Measurements from ENCODE around the gene ITSN1.

GRCh38 chr21:33924766-33925100 lies 282.4 kb downstream of the ITSN1 start:
- TF ChIP-seq, protein P1, sequence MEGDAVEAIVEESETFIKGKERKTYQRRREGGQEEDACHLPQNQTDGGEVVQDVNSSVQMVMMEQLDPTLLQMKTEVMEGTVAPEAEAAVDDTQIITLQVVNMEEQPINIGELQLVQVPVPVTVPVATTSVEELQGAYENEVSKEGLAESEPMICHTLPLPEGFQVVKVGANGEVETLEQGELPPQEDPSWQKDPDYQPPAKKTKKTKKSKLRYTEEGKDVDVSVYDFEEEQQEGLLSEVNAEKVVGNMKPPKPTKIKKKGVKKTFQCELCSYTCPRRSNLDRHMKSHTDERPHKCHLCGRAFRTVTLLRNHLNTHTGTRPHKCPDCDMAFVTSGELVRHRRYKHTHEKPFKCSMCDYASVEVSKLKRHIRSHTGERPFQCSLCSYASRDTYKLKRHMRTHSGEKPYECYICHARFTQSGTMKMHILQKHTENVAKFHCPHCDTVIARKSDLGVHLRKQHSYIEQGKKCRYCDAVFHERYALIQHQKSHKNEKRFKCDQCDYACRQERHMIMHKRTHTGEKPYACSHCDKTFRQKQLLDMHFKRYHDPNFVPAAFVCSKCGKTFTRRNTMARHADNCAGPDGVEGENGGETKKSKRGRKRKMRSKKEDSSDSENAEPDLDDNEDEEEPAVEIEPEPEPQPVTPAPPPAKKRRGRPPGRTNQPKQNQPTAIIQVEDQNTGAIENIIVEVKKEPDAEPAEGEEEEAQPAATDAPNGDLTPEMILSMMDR (IDR thresholded peaks at IDR 0.05) = no peak
- TF ChIP-seq ZFX (IDR thresholded peaks at IDR 0.05; ENCODE audit: borderline replicate concordance) = no peak
